CD14-positive monocyte (primary cell): ENCODE measurements around the gene BCL2. TPM values are rescaled to one million over a fixed set of nuclear protein-coding genes. Genes with fewer than 3 reads are reported as not detected.
A peak's percentile ranks its signal among the peaks of the same experiment; 100 is the strongest.

Source experiments
- DNase-seq, 3 donors: peaks; one replicate each; pipeline ENCODE4 v3.0.0-alpha.2; 2011 to 2022
- H2AFZ ChIP-seq: 2 replicates; pipeline ENCODE4 v1.6.0; 2012; ENCODE audit warnings: mild to moderate bottlenecking, low read depth, low read length, inconsistent platforms; ENCODE audit not compliant: insufficient read depth, poor library complexity, severe bottlenecking
- H3K27ac ChIP-seq, 2 donors: 1 replicate in 1 of 2; 2 replicates in 1 of 2; pipeline ENCODE4 v1.5.1; 2012 to 2013; ENCODE audit warnings: low read length in 2 of 2, control low read depth in 1 of 2, inconsistent platforms in 1 of 2, low read depth in 1 of 2, mild to moderate bottlenecking in 1 of 2
- H3K27me3 ChIP-seq, 2 donors: one replicate each; pipeline versions ENCODE4 v1.6.0 to v1.6.1; 2011 to 2013; ENCODE audit warnings: low read length in 2 of 2; ENCODE audit not compliant: control insufficient read depth in 2 of 2, insufficient read depth in 2 of 2
- H3K36me3 ChIP-seq, 2 donors: replicated peaks in 1 of 2; 1 replicate in 1 of 2; 2 replicates in 1 of 2; pipeline versions ENCODE4 v1.5.1 to v1.6.1; 2012 to 2013; ENCODE audit warnings: low read length in 2 of 2, control low read depth in 1 of 2, inconsistent platforms in 1 of 2, mild to moderate bottlenecking in 1 of 2; ENCODE audit not compliant: insufficient read depth in 2 of 2, control insufficient read depth in 1 of 2
- H3K4me1 ChIP-seq, 2 donors: 1 replicate in 1 of 2; 2 replicates in 1 of 2; pipeline versions ENCODE4 v1.5.1 to v1.6.1; 2012 to 2013; ENCODE audit warnings: low read length in 2 of 2, control low read depth in 1 of 2, inconsistent platforms in 1 of 2, mild to moderate bottlenecking in 1 of 2, moderate library complexity in 1 of 2; ENCODE audit not compliant: insufficient read depth in 2 of 2, control insufficient read depth in 1 of 2
- H3K4me2 ChIP-seq: replicated peaks from 2 replicates; pipeline ENCODE3; 2012; ENCODE audit warnings: low read length, moderate library complexity, mild to moderate bottlenecking; ENCODE audit not compliant: poor library complexity, severe bottlenecking; ENCODE audit errors: extremely low read depth
- H3K4me3 ChIP-seq, 3 experiments: fragments of 200-600 bp in 1 of 3; sonication (generic) in 1 of 3; replicated peaks in 1 of 3; 1 replicate in 2 of 3; 2 replicates in 1 of 3; pipeline ENCODE4 v1.5.1; 2011 to 2013; ENCODE audit warnings: low read length in 3 of 3, mild to moderate bottlenecking in 3 of 3, control low read depth in 2 of 3, low read depth in 2 of 3, inconsistent platforms in 1 of 3, moderate library complexity in 1 of 3
- H3K79me2 ChIP-seq: 2 replicates; pipeline ENCODE4 v1.6.0; 2012; ENCODE audit warnings: mild to moderate bottlenecking, control low read depth, inconsistent platforms, low read length, moderate library complexity; ENCODE audit not compliant: insufficient read depth
- H3K9ac ChIP-seq: 2 replicates; pipeline ENCODE4 v1.6.0; 2017; ENCODE audit warnings: low read length, mild to moderate bottlenecking; ENCODE audit not compliant: insufficient read depth, poor library complexity, severe bottlenecking
- H3K9me3 ChIP-seq, 2 donors: replicated peaks in 1 of 2; 1 replicate in 1 of 2; 2 replicates in 1 of 2; pipeline versions ENCODE4 v1.5.1 to v1.6.1; 2012 to 2013; ENCODE audit warnings: low read length in 2 of 2, control low read depth in 1 of 2; ENCODE audit not compliant: control insufficient read depth in 1 of 2, insufficient read depth in 1 of 2
- H4K20me1 ChIP-seq: 2 replicates; pipeline ENCODE4 v1.6.0; 2012; ENCODE audit warnings: mild to moderate bottlenecking, low read length, control low read depth, moderate library complexity; ENCODE audit not compliant: insufficient read depth
- H3K27ac Mint-ChIP-seq, 7 donors: one replicate each; pipeline ENCODE4 v1.8.0; 2020; ENCODE audit warnings: mild to moderate bottlenecking in 7 of 7, mixed read lengths in 7 of 7, moderate library complexity in 6 of 7, inconsistent platforms in 2 of 7
- H3K27me3 Mint-ChIP-seq, 3 donors: one replicate each; pipeline ENCODE4 v1.8.0; 2021 to 2022; ENCODE audit warnings: low read depth in 3 of 3, mild to moderate bottlenecking in 3 of 3, mixed read lengths in 3 of 3, moderate library complexity in 3 of 3, inconsistent platforms in 1 of 3
- H3K36me3 Mint-ChIP-seq, 2 donors: one replicate each; pipeline ENCODE4 v1.8.0; 2020; ENCODE audit warnings: mixed read lengths in 2 of 2, inconsistent platforms in 1 of 2, mild to moderate bottlenecking in 1 of 2
- H3K4me1 Mint-ChIP-seq: one replicate; pipeline ENCODE4 v1.8.0; 2020; ENCODE audit warnings: mild to moderate bottlenecking, mixed read lengths
- H3K4me3 Mint-ChIP-seq, 2 donors: one replicate each; pipeline ENCODE4 v1.8.0; 2020; ENCODE audit warnings: mild to moderate bottlenecking in 2 of 2, mixed read lengths in 2 of 2, moderate library complexity in 1 of 2
- H3K9me3 Mint-ChIP-seq, 7 donors: one replicate each; pipeline ENCODE4 v1.8.0; 2020 to 2022; ENCODE audit warnings: mixed read lengths in 7 of 7, mild to moderate bottlenecking in 6 of 7, moderate library complexity in 6 of 7, inconsistent platforms in 2 of 7
- CTCF ChIP-seq: fragments of 200-600 bp; IDR thresholded peaks from one replicate; pipeline ENCODE4 v1.8.0; 2022; ENCODE audit warnings: antibody characterized with exemption, mild to moderate bottlenecking
- WGBS: methylation state at CpG from one replicate; pipeline ENCODE4 v1.1.5; 2013; ENCODE audit warnings: missing lambda C conversion rate; ENCODE audit not compliant: insufficient coverage; 5-methylcytosine and 5-hydroxymethylcytosine counted together
- intact Hi-C, 2 donors: fragments of 100-400 bp; cut with micrococcal nuclease; formaldehyde crosslinking; loops; one replicate each; pipeline versions ENCODE4 v1.15.0 to v1.15.1; 2023
- polyA plus RNA-seq, 3 donors: library from polyadenylated mRNA; depleted of rRNA in 1 of 3; unstranded in 2 of 3; stranded (reverse) in 1 of 3; fragments of 300-500 nt in 2 of 3; fragments of >200 nt in 1 of 3; fragmentation: Illumina TruSeq in 2 of 3; gene quantifications; 1 replicate in 2 of 3; 2 replicates in 1 of 3; pipeline ENCODE4 v1.2.3, GENCODE V29; 2012 to 2021

Gene BCL2
- polyA plus RNA-seq, 3 donors, result 0.58 to 2.5 (median 1.1) TPM

- Histone ChIP-seq H4K20me1 (no peaks in the 10 kb centered on the region), H2AFZ (peak overlapping the region; percentile 7), H3K36me3 (no peaks in the 10 kb centered on the region), H3K4me1 (peaks cover 43 to 51% of the 10 kb centered on the region in 2 donors), H3K9ac (no peak overlapping the region), H3K9me3 (no peaks in the 10 kb centered on the region), H3K4me3 (no peak overlapping the region), H3K79me2 (peaks cover 52% of the 10 kb centered on the region), H3K27me3 (no peaks in the 10 kb centered on the region), H3K4me2 (no peak overlapping the region), H3K27ac (no peak overlapping the region)
- no peak overlapping the region for H3K4me3 Mint-ChIP-seq
- DNase-seq, result no peak
- peaks cover 49% of the 10 kb centered on the region for H3K4me1 Mint-ChIP-seq
- no peak for TF ChIP-seq CTCF
- 63% methylated on average over 6 of the region's 6 CpGs for WGBS
- no peak overlapping the region for H3K27ac Mint-ChIP-seq
- peaks cover 0 to 1% of the 10 kb centered on the region in 2 donors for H3K36me3 Mint-ChIP-seq
- intact Hi-C loops, result loop anchor here in 1 of 2 donors (10.0 kb wide), 1 partner anchor 50 kb away; no protein-coding TSS in a partner anchor
- H3K27me3 Mint-ChIP-seq, result no peaks in the 10 kb centered on the region
- H3K9me3 Mint-ChIP-seq, result no peaks in the 10 kb centered on the region
These were observed 75.0 kb downstream of the BCL2 start for GRCh38 chr18:63244607-63245006.

GRCh38 chr18:63241760-63242159, 77.8 kb downstream of the BCL2 start:
- H3K27ac Mint-ChIP-seq, result no peak overlapping the region
- no peak overlapping the region for H3K4me2 ChIP-seq
- no peaks in the 10 kb centered on the region for H3K36me3 ChIP-seq
- TF ChIP-seq CTCF, result no peak
- no peaks in the 10 kb centered on the region for H4K20me1 ChIP-seq
- H3K4me3 ChIP-seq, result no peak overlapping the region
- H3K27me3 Mint-ChIP-seq, result no peaks in the 10 kb centered on the region
- H3K4me3 Mint-ChIP-seq, result no peak overlapping the region
- no peaks in the 10 kb centered on the region for H3K9me3 Mint-ChIP-seq
- no peak for DNase-seq
- intact Hi-C loops, result loop anchor here in 1 of 2 donors (10.0 kb wide), 1 partner anchor 53 kb away; no protein-coding TSS in a partner anchor
- H3K27me3 ChIP-seq, result no peaks in the 10 kb centered on the region
- H3K27ac ChIP-seq, result no peak overlapping the region
- peaks cover 45% of the 10 kb centered on the region for H3K79me2 ChIP-seq
- H3K4me1 Mint-ChIP-seq, result peaks cover 49% of the 10 kb centered on the region
- WGBS, result 86% methylated on average over 1 of the region's 7 CpGs
- no peak overlapping the region for H2AFZ ChIP-seq
- H3K9ac ChIP-seq, result no peak overlapping the region
- H3K36me3 Mint-ChIP-seq, result no peaks in the 10 kb centered on the region
- no peaks in the 10 kb centered on the region for H3K9me3 ChIP-seq
- peaks cover 43 to 48% of the 10 kb centered on the region in 2 donors for H3K4me1 ChIP-seq
